Tibial nerve (tissue), 4 donors: ENCODE data around the gene TUFM. TPM values are rescaled to one million over a fixed set of nuclear protein-coding genes. Genes with fewer than 3 reads are reported as not detected.

ENCODE experiments used
- DNase-seq, 2 donors: peaks; one replicate each; pipeline ENCODE4 v3.0.0-alpha.2; 2019; ENCODE audit warnings: low spot score in 2 of 2
- H3K27ac ChIP-seq, 4 donors: fragments of 200-600 bp; sonication (generic) in 3 of 4; one replicate each; pipeline ENCODE4 v1.5.1; 2017 to 2019; ENCODE audit warnings: mild to moderate bottlenecking in 1 of 4
- H3K27me3 ChIP-seq, 2 donors: fragments of 200-600 bp; sonication (generic) in 1 of 2; one replicate each; pipeline versions ENCODE4 v1.5.1 to v1.6.0; 2017 to 2019
- H3K36me3 ChIP-seq, 3 donors: fragments of 200-600 bp; sonication (generic); one replicate each; pipeline ENCODE4 v1.5.1; 2018 to 2019
- H3K4me1 ChIP-seq, 4 donors: fragments of 200-600 bp; sonication (generic) in 3 of 4; one replicate each; pipeline ENCODE4 v1.5.1; 2017 to 2019
- H3K4me3 ChIP-seq, 4 donors: fragments of 200-600 bp; sonication (generic) in 3 of 4; one replicate each; pipeline ENCODE4 v1.5.1; 2017 to 2019; ENCODE audit warnings: mild to moderate bottlenecking in 1 of 4, moderate library complexity in 1 of 4
- H3K9me3 ChIP-seq, 4 donors: fragments of 200-600 bp; sonication (generic) in 3 of 4; one replicate each; pipeline ENCODE4 v1.5.1; 2017 to 2019
- CTCF ChIP-seq, 5 experiments: fragments of 200-600 bp in 3 of 5; fragments of 450-650 bp in 2 of 5; sonication (generic) in 3 of 5; IDR thresholded peaks; one replicate each; pipeline ENCODE4 v1.5.1; 2016 to 2019; ENCODE audit warnings: antibody characterized with exemption in 5 of 5, mild to moderate bottlenecking in 3 of 5, moderate library complexity in 2 of 5
- EP300 ChIP-seq, 2 donors: sonication (generic); formaldehyde crosslinking; IDR thresholded peaks; one replicate each; pipeline ENCODE4 v1.6.1; 2017; ENCODE audit warnings: antibody characterized with exemption in 2 of 2, mild to moderate bottlenecking in 1 of 2
- POLR2A ChIP-seq, 2 donors: fragments of 450-650 bp; IDR thresholded peaks; one replicate each; pipeline ENCODE4 v1.6.1; 2017; ENCODE audit warnings: antibody characterized with exemption in 2 of 2, mild to moderate bottlenecking in 2 of 2, moderate library complexity in 2 of 2
- WGBS, 2 donors: methylation state at CpG; one replicate each; pipeline ENCODE4 v1.1.5; 2018; 5-methylcytosine and 5-hydroxymethylcytosine counted together
- total RNA-seq, 4 donors: library from RNA; depleted of rRNA; stranded (reverse); fragments of >200 nt; gene quantifications; one replicate each; pipeline ENCODE4 v1.1.0, GENCODE V29; 2016

TUFM gene
- total RNA-seq, 4 donors from 2014 or later = 88.1 to 136 (median 116) TPM

- no peak for TF ChIP-seq POLR2A (IDR thresholded peaks at IDR 0.05)
- no peak for TF ChIP-seq CTCF (IDR thresholded peaks at IDR 0.05)
- TF ChIP-seq EP300 (IDR thresholded peaks at IDR 0.05) = no peak
- H3K9me3 ChIP-seq = no peaks in the 10 kb centered on the region
- peak overlapping the region; percentile 97 to 100 (median 100) for H3K27ac ChIP-seq
- peaks cover 5 to 51% (median 23%) of the 10 kb centered on the region in 3 donors for H3K36me3 ChIP-seq
- no peak for DNase-seq
- H3K27me3 ChIP-seq = no peaks in the 10 kb centered on the region
- WGBS, 2 donors = 26 to 29% methylated on average over 5 of the region's 5 CpGs
- peak overlapping the region; percentile 96 to 100 (median 100) for H3K4me3 ChIP-seq
- H3K4me1 ChIP-seq = peaks cover 0 to 37% (median 12%) of the 10 kb centered on the region in 4 donors
Observed at GRCh38 chr16:28824717-28824973, 21.5 kb downstream of the TUFM start.

GRCh38 chr16:28823873-28824716 is 22.1 kb downstream of the TUFM start:
- Histone ChIP-seq H3K9me3 (no peaks in the 10 kb centered on the region), H3K36me3 (peaks cover 5 to 45% (median 17%) of the 10 kb centered on the region in 3 donors), H3K27ac (peak overlapping the region; percentile 97 to 100 (median 100)), H3K27me3 (no peaks in the 10 kb centered on the region), H3K4me3 (peak overlapping the region; percentile 96 to 100 (median 100)), H3K4me1 (peaks cover 0 to 37% (median 12%) of the 10 kb centered on the region in 4 donors)
- peak; percentile 91 to 95 for DNase-seq
- TF ChIP-seq EP300 (IDR thresholded peaks at IDR 0.05) = peak in 1 of 2 donors; percentile 92
- peak in 4 of 5 experiments; percentile 17 to 71 (median 42) for TF ChIP-seq CTCF (IDR thresholded peaks at IDR 0.05)
- peak; percentile 18 to 70 for TF ChIP-seq POLR2A (IDR thresholded peaks at IDR 0.05)
- WGBS, 2 donors = 0% methylated on average over 43 to 48 of the region's 60 CpGs

DNA sequence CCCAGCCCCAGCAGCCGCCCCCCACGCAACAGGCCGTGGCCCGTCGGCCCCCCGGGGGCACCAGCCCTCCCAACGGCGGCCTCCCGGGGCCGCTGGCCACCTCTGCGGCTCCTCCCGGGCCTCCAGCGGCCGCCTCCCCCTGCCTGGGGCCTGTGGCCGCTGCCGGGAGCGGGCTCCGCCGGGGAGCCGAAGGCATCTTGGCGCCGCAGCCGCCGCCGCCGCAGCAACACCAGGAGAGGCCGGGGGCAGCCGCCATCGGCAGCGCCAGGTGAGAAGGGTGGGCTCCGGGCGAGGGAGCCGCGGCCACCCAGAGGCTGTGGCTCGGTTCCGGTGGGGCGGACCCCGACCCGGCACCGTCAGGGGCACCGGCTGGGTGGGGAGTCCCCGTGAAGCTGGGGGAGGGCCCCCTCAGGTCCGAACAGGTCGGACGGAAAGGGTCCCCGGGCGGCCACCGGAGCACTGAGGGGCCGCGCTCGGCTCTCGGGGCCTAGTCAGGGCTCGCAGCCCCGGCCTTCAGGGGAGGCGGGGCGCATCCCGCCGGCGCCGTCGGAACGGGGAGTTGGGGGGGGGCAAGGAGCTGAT is 22.8 kb downstream of the TUFM start:
- TF ChIP-seq CTCF (IDR thresholded peaks at IDR 0.05) = no peak
- TF ChIP-seq POLR2A (IDR thresholded peaks at IDR 0.05) = no peak
- no peak for TF ChIP-seq EP300 (IDR thresholded peaks at IDR 0.05)
- Histone ChIP-seq H3K4me1 (peaks cover 0 to 37% (median 12%) of the 10 kb centered on the region in 4 donors), H3K27me3 (no peaks in the 10 kb centered on the region), H3K9me3 (no peaks in the 10 kb centered on the region), H3K27ac (peak overlapping the region; percentile 97 to 100 (median 100)), H3K4me3 (peak overlapping the region; percentile 96 to 100 (median 100)), H3K36me3 (peaks cover 5 to 41% (median 15%) of the 10 kb centered on the region in 3 donors)
- no peak for DNase-seq
- WGBS, 2 donors = 0 to 2% methylated on average over 20 to 31 of the region's 62 CpGs

DNA sequence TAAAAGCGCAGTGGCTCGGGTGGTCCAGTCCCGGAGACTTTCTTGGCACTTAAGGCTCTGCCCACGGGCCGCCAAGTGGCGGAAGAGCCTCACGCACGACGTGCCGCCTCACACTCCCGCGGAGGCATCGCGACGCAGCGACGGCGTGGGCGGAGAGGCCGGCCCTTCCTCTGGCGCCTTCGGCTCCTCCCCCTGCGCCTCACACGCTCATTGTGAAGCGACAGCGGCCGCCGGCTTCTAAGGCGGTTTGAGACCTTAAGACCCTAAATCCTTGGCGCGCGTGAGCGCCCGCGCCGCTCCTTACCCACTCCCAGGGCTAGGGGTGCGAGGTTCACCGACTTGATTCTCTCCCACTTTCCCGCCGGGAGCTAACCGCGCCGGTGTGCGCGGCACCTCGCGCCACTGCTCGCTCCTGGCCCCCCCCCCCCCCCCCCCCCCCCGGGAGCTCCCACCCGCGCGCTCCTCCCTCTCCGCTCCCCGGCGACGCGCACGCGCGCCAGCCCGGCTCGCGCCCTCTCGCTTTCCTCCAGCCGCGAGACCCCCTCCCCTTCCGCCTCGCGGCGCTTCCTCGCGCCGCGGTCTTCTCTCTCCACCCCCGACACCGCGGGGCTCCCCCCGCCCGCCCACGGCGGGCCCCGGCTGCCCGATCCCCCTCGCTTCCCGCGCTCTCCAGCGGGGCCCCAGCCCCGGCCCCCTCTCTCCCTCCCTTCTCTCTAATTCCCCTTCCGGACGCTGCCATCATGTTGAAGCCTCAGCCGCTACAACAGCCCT is 23.4 kb downstream of the TUFM start, which contains the start of gene ATXN2L:
Gene ATXN2L, plus strand, starts transcription at position 480 of the 771 bp plus-strand sequence. Its CDS starts 261 bp downstream, at position 741.
- peak within 1 kb of the TSS; percentile 97 to 100 (median 100) for H3K27ac ChIP-seq
- peak within 1 kb of the TSS; percentile 96 to 100 (median 100) for H3K4me3 ChIP-seq
- no peaks in the 10 kb centered on the region for H3K27me3 ChIP-seq
- H3K9me3 ChIP-seq = no peaks in the 10 kb centered on the region
- peak; percentile 83 to 84 for DNase-seq
- peaks cover 0 to 37% (median 12%) of the 10 kb centered on the region in 4 donors for H3K4me1 ChIP-seq
- TF ChIP-seq EP300 (IDR thresholded peaks at IDR 0.05) (peak; percentile 79 to 93), CTCF (IDR thresholded peaks at IDR 0.05) (peak; percentile 14 to 71 (median 22)), POLR2A (IDR thresholded peaks at IDR 0.05) (peak; percentile 82 to 84)
- 0 to 1% methylated on average over 32 to 68 of the region's 91 CpGs for WGBS, 2 donors
- peaks cover 1 to 35% (median 15%) of the 10 kb centered on the region in 3 donors for H3K36me3 ChIP-seq
